GM12872 (cell line): ENCODE measurements around the gene YIPF5.
A peak's percentile ranks its signal among the peaks of the same experiment; 100 is the strongest.

Source experiments
- CTCF ChIP-seq: IDR thresholded peaks from 3 replicates; pipeline ENCODE4 v1.5.1; 2011; ENCODE audit warnings: low read depth, mild to moderate bottlenecking, low read length, moderate library complexity; ENCODE audit not compliant: insufficient read depth

The YIPF5 gene

GRCh38 chr5:144192661-144193060 lies 22.2 kb upstream of the YIPF5 start:
- TF ChIP-seq CTCF, result no peak

- TF ChIP-seq CTCF, result peak; percentile 65
Measured at GRCh38 chr5:144191998-144192397, 21.5 kb upstream of the YIPF5 start.

- TF ChIP-seq CTCF, result no peak
Measured at GRCh38 chr5:144191531-144191930, 21.1 kb upstream of the YIPF5 start.

GRCh38 chr5:144189800-144190429 lies 19.5 kb upstream of the YIPF5 start:
- no peak for TF ChIP-seq CTCF

GRCh38 chr5:144187699-144188294 lies 17.3 kb upstream of the YIPF5 start:
- TF ChIP-seq CTCF, result no peak

GRCh38 chr5:144183254-144183889 lies 12.9 kb upstream of the YIPF5 start:
- TF ChIP-seq CTCF, result peak; percentile 48; the same call in 2 of the 3 replicates

GRCh38 chr5:144179226-144179625 lies 8.8 kb upstream of the YIPF5 start:
- TF ChIP-seq CTCF, result no peak
